ENCODE data around the gene RAD21L1. TPM values are rescaled to one million over a fixed set of nuclear protein-coding genes. Genes with fewer than 3 reads are reported as not detected.
A peak's percentile ranks its signal among the peaks of the same experiment; 100 is the strongest.

Gene RAD21L1
- polyA plus RNA-seq, 3 donors, result not detected

DNA sequence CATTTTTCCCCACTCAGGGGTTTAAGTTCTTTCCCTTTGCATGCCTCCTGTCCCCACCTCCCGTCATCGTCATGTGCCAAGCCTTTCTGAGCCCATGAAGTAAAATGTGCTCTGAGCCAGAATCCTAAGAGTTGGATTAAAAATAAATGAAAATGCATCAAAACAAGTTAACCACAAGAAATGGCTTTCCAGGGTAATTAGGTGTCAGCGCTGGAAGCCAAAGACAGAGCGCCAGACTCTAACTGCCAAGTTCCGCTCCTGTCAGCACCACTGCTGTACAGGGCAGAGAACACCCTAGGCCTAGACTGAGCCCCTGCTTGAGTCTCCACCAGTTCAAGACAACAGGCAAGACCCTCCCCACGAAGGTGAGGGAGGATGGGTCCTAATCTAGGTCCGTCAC lies 28.0 kb upstream of the RAD21L1 start:
- DNase-seq (ENCODE audit: extremely low read depth in 1 of 11, low read depth in 9 of 11, low spot score in 4 of 11), result no peak

DNA sequence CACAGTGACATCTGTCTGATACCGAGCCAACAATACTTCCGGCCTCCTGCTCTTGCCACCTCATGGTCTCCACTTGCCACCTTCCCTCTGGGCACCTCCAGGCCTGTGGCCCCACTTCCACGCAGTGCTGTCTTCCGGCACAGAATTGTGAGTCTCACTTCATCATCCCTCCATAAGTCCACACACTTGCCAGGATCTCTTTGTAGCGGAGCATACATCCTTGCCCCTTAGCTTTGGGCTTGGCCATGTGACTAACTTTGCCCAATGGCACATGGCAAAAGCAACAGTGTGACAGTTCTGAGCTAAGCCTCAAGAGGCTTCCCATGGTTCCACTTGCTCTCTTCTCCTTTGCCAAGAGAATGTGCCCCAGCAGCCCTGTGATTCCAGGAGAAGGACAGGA lies 27.1 kb upstream of the RAD21L1 start:
- no peak for DNase-seq (ENCODE audit: extremely low read depth in 1 of 11, low read depth in 9 of 11, low spot score in 4 of 11)

DNA sequence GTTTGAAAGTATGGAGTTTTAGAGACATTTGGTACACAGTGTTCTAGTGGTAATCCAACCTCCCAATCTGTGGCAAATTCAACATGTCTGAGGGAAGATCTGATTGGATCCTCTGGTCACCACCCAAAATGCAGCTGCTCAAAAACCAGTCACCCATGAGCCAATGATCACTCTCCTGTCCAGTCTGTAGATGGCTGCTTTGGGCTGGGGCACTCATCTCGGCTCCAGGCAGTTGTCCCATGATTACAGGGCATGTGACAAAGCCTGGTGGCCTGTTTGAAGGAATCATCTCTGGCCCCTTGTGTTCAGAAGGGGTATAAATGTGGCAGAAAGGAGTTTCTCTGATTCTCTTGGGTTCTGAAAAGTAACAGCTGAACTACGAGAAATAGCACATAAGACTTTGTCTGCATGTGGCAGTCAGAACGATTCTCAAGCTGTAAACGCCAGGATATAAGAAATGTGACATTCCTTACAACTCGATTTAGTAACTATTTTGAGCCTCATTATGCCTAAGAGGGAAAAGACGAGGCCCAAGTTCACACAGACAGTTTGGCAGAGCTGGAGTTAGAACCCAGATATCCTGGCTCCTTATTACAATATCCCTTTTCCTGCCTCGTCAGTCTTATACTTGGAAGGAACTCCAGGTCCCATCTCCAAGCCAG lies 26.5 kb upstream of the RAD21L1 start:
- no peak for DNase-seq (ENCODE audit: extremely low read depth in 1 of 11, low read depth in 9 of 11, low spot score in 4 of 11)

DNA sequence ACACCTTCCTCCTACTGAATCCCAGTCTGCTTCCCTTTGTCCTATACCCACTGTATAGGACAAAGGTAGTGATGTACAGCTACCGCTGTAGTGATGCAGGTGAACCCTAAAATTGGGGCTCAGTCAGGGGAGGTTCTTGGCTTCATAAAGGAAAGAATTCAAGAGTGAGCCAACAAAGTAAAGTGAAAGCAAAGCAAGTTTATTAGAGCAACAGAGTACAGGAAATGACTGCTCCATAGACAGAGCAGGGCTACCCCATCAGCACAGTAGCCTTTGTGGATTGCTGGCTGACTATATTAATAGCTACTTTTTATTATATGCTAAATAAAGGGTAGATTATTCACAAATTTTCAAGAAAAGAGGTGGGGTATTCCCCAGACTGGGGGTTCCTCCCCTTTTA lies 25.9 kb upstream of the RAD21L1 start:
- no peak for DNase-seq (ENCODE audit: extremely low read depth in 1 of 11, low read depth in 9 of 11, low spot score in 4 of 11)

DNA sequence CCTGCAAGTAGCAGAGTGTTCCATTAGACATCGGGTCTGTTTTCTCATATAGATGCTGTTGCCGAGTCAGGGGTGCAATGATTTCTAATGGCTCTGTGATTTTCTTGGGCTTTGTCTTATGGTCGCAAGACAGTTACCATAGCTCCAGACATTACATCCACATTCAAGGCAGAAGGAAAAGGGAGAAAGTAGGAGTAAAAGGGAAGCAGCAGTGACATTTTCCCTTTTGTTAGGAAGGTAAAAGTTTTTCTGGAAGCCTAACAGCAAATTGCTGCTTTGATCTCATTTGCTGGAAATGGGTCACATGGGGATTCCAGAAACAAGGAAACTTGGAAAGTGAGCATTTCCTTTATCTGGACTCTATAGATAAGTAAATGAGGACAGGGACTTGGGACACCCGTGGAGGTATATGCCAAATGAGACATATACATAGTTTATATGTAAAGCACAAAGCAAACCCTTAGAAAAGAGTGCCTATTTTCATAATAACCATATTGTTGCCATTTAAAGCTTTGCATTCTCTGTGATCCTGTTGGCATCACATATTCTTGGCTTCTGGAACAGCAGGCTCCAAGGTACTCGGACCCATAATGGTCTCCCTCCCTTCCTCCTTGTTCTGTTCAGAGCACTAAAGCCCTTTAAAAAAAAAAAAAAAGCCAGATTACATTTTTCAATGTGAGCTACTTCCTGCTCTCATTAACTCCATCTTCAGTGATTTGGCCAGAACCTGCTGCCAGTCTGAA lies 22.9 kb upstream of the RAD21L1 start, which contains the start of gene C20orf202:
Gene C20orf202, plus strand, starts transcription at position 693 of the 743 bp plus-strand sequence. CDS start 132 bp downstream, outside the sequence.
- DNase-seq (ENCODE audit: extremely low read depth in 1 of 11, low read depth in 9 of 11, low spot score in 4 of 11), result no peak

DNA sequence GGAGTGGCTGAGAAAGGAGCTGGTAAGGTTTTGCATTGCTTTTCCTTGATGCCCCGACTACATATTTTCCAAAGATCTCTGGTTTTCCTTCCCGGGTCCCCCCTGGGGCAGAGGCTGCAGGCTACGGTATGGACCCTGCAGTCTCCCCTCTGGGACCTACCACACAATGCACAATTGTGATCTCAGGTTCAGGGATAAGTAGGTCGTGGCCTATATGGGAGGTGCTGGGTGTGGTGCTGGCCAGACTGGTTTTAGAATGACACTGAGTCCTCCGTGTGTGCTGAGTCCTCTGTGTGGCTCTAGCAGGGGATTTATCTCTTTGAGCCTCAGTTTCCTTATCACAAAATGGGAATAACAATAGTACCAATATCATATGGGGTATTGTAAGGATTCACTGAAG lies 22.2 kb upstream of the RAD21L1 start:
- DNase-seq (ENCODE audit: extremely low read depth in 1 of 11, low read depth in 9 of 11, low spot score in 4 of 11), result no peak

DNA sequence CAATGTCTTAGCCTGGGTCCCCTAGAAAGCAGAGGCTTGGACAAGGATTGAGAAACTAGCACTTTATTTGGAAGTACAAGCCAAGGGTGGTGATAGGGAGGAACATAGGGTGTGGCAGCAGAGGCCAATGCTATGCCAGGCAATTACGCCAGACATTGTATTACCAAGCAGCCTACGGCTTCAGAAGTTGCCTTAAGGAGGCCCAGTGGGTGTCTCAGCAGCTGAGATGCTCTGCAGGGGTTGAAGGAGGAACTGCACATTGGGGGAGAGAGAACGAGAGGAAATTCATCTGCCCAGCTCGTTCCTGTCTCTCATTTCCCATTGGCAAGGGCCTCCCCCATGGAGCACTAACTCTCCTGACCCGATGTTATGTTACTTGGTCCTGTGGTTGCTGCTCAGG lies 21.7 kb upstream of the RAD21L1 start:
- DNase-seq (ENCODE audit: extremely low read depth in 1 of 11, low read depth in 9 of 11, low spot score in 4 of 11), result no peak

DNA sequence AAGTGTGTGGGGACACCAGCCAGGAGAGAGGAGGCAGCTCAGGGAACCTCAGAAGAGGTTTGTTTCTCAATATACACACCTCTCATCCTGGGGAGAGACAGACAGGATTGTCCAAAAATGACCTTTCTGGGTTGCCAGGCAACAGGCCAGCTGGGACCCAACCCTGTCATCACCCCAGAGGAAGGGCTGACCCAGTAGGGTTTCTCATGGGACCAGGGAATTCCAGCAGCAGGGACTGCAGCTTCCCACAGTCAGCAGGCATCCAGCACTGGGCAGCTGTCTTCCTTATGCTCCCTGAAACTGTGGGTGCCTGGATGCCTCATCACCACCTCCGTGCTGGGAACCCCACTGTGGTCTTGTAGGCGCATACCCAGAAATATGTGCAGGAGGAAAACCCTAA lies 21.3 kb upstream of the RAD21L1 start:
- no peak for DNase-seq (ENCODE audit: extremely low read depth in 1 of 11, low read depth in 9 of 11, low spot score in 4 of 11)

DNA sequence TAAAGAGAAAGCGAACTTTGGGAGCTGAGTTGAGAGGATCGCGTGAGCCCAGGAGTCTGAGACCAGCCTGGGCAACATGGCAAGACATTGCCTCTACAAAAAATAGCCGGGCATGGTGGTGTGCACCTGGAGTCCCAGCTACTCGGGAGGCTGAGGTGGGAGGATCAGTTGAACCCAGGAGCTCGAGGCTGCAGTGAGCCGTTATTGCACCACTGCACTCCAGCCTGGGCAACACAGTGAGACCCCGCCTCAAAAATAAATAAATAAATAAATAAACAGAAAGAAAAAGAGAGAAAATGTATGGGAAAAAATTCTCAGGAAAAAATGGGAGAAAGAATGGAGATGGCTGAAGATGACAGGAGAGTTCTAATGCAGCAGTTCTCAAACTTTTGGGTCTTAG lies 20.0 kb upstream of the RAD21L1 start:
- no peak for DNase-seq (ENCODE audit: extremely low read depth in 1 of 11, low read depth in 9 of 11, low spot score in 4 of 11)

DNA sequence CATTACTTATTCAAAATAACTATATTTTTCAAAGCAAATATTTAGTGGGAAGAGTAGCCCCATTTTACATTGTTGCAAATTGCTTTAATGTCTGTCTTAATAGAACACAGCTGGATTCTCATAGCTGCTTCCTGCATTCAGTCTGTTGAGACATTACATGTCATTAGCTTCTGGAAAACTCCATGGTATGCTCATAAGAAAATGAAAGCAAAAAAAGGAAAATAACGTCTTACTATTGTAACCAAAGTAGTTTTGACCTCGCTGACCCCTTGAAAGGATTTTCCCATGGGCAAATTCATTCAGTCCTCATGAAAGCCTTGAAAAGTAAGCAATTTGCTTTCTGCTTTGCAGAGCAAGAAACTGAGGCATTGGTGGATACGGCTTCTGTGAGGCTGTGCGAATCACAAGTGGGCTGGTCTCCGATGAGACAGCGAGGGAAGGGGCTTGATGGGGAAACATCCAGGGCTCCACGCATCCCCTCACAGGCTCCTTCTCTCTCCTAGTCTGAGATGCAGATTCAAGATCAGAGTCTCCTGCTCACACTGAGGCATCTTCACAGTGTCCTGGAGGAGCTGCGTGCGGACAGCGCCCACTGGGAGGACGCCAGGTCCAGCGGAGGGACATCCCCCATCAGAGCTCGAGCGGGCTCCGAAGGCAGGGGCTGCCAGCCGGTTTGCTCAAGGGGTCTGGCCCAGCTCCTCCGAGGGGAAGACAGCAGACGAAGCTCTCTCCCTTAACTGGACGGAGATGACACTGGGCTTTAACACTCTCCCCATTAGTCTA lies 19.3 kb upstream of the RAD21L1 start:
- DNase-seq (ENCODE audit: extremely low read depth in 1 of 11, low read depth in 9 of 11, low spot score in 4 of 11), result peak in 1 of 11 donors; percentile 29

DNA sequence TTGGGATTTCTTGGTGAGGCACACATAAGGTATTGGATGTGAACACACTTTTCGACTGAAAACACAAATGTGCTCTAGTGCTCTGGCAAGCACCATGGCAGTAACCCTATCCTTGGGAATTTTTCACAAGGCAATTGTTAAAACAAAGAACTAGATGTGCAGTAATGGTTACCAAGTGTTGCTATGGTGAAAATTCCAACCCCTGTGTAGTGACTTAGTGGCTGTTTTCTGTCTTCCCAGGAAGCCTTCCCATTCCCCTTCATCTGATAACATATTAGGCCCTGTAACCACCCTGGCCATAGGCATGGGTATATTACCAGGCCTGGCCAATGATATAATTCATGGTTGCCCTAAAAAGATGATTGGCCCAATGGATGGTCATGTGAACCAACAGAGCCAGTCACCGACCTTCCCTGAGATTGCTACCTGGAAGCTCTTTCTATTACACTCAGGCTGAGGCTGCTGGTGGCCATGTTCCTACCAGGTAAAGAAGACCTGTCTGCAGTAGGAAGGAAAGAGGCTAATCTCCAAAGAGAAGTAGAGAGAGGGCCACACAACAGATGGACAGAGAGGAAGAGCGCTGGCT lies 18.5 kb upstream of the RAD21L1 start:
- no peak for DNase-seq (ENCODE audit: extremely low read depth in 1 of 11, low read depth in 9 of 11, low spot score in 4 of 11)

DNA sequence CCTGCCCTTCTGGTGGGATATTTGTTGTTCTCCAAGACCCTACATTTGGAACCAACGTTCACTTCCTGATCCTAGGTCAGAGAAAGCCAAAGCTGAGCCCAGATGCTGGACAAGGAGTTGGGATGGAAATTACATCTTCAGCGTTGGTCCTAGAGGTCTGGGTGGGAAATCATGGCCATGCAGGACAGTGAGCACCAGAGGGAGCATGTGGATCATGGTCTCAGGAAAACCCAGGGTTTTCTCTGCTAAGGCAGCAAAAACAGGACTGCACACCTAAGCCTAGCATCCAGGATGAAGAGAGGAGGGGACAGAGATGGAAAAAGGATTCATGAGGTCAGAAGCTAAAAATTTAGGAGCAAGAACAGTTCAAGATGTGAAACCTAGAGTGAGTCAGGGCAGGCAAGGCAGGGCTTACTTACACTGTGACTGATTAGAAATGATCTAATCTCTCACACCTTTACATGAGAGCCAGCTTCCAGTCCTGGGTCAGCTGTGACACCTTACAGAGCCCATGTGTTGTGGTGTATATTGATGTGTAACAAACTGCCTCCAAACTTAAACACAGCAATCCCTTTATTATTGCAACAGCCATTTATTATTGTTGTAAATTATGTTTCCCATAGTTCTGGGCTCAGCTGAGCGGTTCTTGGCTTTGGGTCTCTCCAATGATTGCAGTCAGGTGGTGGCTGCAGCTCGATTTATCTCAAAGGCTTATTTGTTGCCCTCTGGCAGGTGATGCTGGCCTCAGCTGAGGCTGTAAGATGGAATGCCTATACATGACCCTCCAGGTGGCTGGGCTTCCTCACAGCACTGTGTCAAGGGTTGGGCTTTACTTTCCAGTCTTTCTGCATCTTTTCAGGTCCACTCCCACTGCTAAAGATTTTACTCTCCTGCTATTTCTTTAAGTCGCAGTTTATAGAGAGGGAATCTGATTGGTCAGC lies 16.1 kb upstream of the RAD21L1 start:
- no peak for DNase-seq (ENCODE audit: extremely low read depth in 1 of 11, low read depth in 9 of 11, low spot score in 4 of 11)

DNA sequence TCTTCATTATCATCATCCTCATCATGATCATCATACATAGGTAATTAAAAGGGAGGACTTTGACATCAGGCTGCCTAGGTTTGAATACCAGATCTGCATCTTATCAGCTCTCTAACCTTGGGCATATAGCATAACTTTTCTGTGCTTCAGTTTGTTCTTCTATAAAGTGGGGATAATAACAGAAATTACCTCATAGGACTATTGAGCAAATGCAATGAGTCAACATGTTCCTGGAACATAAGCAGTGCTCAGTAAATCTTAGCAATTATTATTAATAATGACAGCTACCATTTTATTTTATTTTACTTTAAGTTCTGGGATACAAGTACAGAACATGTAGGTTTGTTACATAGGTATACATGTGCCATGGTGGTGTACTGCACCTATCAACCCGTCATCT lies 15.3 kb upstream of the RAD21L1 start:
- DNase-seq (ENCODE audit: extremely low read depth in 1 of 11, low read depth in 9 of 11, low spot score in 4 of 11), result no peak

DNA sequence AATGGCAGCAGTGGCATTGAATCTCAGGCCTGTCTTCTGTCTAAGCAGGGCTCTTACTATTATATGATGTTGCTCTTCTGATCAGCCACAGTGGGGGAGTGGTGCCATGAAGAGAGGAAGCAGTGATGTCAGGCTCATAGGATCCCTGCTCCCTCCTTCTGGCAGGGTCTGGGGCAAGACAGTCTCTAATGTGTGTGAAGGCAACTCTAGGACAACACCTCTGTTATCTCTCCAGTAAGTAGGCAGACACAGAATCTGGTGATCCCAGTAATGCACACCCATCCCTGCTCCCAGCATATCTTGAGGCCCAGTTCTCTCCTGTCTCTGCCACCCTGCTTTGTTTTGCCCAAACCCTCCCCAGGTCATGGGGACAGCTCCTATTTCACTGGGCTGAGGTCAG lies 13.8 kb upstream of the RAD21L1 start:
- no peak for DNase-seq (ENCODE audit: extremely low read depth in 1 of 11, low read depth in 9 of 11, low spot score in 4 of 11)

DNA sequence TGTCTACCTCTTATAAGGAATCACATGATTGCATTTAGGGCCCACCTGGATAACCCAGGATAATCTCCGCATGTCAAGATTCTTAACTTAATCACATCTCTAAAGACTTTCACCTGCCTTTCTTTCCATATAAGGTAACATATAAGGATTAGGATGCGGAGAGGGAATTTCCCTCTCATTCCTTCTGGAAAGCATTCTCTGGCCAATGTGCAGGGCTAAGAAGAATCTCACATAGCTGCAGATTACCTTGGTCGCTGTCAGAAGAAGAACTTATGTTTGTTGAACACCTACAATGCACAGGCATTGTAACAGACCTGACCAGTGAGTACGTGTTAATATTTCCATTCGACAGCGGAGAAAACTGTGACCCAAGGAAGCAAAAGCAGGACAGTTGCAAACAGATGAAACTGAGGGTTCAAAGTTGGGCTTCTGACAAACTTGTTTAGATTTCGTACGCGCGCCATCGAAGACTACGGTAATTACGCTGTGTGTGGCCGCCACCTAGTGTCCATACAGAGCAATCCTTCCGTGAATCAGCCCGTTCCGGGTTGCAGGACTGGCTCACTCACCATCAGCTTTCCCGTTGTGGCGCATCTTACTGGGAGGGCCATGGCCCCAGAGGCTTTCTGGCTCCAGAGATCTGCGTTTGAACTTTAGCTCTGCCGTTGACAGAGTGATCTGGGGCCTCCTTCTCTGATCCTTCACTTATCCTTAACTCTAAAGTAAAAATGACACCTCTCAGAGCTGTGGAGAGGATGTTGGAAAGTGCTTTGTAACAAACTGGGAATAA lies 13.0 kb upstream of the RAD21L1 start:
- peak in 6 of 11 donors; percentile 33 to 59 (median 50) for DNase-seq (ENCODE audit: extremely low read depth in 1 of 11, low read depth in 9 of 11, low spot score in 4 of 11)

DNA sequence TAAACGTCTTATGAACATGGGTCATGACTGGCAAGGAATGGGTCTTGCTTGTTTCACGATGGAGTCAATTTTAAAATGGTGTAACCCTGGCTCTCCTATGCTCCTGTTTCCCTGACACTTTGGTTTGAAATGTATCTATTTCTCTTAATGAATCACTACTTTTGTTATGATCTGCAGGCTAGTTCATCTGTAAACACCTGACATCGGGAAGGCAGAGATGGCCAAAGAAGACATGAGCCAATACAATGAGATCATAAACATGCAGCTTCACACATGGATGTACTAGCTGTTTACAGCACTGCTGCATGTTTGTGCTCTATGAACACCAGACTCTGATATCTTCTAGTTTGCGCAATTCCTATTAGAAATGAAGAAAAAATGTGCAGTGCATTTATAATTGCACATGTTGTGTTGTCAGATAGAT lies 11.0 kb upstream of the RAD21L1 start:
- DNase-seq (ENCODE audit: extremely low read depth in 1 of 11, low read depth in 9 of 11, low spot score in 4 of 11), result no peak

DNA sequence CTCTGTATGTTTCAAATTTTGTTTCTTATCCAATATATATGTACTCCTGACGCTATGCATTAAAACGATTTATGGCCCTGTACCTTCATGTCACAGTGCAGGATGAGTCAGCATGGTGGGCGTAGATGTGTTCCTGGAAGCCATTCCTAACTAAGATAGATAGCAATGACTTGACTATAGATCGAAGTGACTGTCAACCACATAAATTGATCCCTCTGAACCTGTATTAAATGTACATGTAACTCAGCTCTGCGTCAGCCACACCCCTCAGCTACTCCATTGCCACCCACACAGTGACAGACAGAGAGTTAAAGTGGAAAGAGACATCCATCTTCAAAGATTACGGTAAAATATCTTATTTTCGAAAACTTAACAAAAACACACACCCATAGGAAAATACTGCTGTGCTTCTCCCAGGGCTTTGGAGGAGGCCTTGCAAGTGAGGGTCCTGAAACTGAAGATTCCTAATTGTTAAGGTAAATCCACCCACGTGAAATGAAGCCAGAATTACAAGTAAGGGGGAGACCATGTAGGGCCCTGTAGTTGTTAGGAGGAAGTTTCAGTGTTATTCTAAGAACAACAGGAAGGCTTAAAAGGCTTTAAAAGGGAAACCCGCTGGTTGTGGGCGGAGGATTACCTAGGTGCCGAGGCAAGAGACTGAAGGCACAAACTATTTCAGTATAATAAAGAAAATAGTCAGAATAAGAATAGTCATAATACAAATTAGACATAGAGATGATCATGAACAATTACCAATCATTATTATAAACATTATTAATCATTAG lies 10.3 kb upstream of the RAD21L1 start:
- DNase-seq (ENCODE audit: extremely low read depth in 1 of 11, low read depth in 9 of 11, low spot score in 4 of 11), result no peak

All from renal cortex interstitium (tissue), 11 donors.